H1 (cell line): ENCODE measurements around the gene ACAP3. TPM values are rescaled to one million over a fixed set of nuclear protein-coding genes. Genes with fewer than 3 reads are reported as not detected.

Experiments
- SP1 ChIP-seq: IDR thresholded peaks from 2 replicates; pipeline ENCODE4 v1.6.1; 2011; ENCODE audit warnings: low read depth, low read length
- polyA plus RNA-seq, 7 experiments: library from polyadenylated mRNA; depleted of rRNA in 3 of 7; stranded (reverse) in 5 of 7; unstranded in 2 of 7; fragments of >200 nt in 5 of 7; fragments of 200-250 nt in 2 of 7; gene quantifications; 1 replicate in 5 of 7; 2 replicates in 1 of 7; 4 replicates in 1 of 7; pipeline versions ENCODE4 v1.2.1 to v1.2.3, GENCODE V29; 2011 to 2013; ENCODE audit warnings: missing spikeins in 2 of 7, mixed read lengths in 2 of 7
- total RNA-seq: library from RNA; stranded (reverse); fragmentation: NEBNext Ultra II Directional; extraction: Animal tissue kit (Norgen Biotek cat#: 25700); gene quantifications from 2 replicates; pipeline ENCODE4 v1.2.1, GENCODE V29; 2021

The ACAP3 gene
- total and polyA plus RNA-seq, 2 of the 8 experiments (the other 6 are each of a cell fraction or from before 2014, with no cell fraction given): 14.8 to 28.3 TPM

- TF ChIP-seq SP1: no peak
- TF ChIP-seq, all 59 proteins: peak for 0
These were observed 50.5 kb downstream of the ACAP3 start (continued) for GRCh38 chr1:1256956-1257871.
